Ovary (tissue), 9 donors: ENCODE results near the gene SNCAIP. TPM values are rescaled to one million over a fixed set of nuclear protein-coding genes. Genes with fewer than 3 reads are reported as not detected.

Experiments used
- DNase-seq, 5 donors: peaks; one replicate each; pipeline ENCODE4 v3.0.0-alpha.2; 2019 to 2020
- H3K27ac ChIP-seq, 2 donors: fragments of 200-600 bp; one replicate each; pipeline versions ENCODE4 v1.5.1 to v1.8.0; 2019 to 2022
- H3K27me3 ChIP-seq: fragments of 200-600 bp; one replicate; pipeline ENCODE4 v1.8.0; 2022
- H3K36me3 ChIP-seq: fragments of 200-600 bp; sonication (generic); one replicate; pipeline ENCODE4 v1.5.1; 2019
- H3K4me1 ChIP-seq: one replicate; pipeline ENCODE4 v1.8.1; 2013; ENCODE audit warnings: mild to moderate bottlenecking, moderate library complexity; ENCODE audit not compliant: insufficient read depth
- H3K4me3 ChIP-seq: fragments of 200-600 bp; sonication (generic); one replicate; pipeline ENCODE4 v1.5.1; 2017
- H3K9me3 ChIP-seq, 2 donors: fragments of 200-600 bp in 1 of 2; sonication (generic) in 1 of 2; one replicate each; pipeline versions ENCODE4 v1.5.1 to v1.8.1; 2013 to 2019; ENCODE audit warnings: mild to moderate bottlenecking in 1 of 2, moderate library complexity in 1 of 2
- EP300 ChIP-seq: sonication (generic); formaldehyde crosslinking; IDR thresholded peaks from one replicate; pipeline ENCODE4 v1.6.1; 2017; ENCODE audit warnings: antibody characterized with exemption
- POLR2A ChIP-seq: fragments of 450-650 bp; IDR thresholded peaks from one replicate; pipeline ENCODE4 v1.6.1; 2017; ENCODE audit warnings: antibody characterized with exemption, mild to moderate bottlenecking, moderate library complexity
- WGBS, 3 donors: extraction: QIAGEN DNeasy Blood & Tissue Kit in 1 of 3; methylation state at CpG; one replicate each; pipeline versions ENCODE4 v1.1.5 to v1.1.7; 2013 to 2017; 5-methylcytosine and 5-hydroxymethylcytosine counted together
- intact Hi-C, 4 donors: fragments of 100-400 bp; cut with DNase I; formaldehyde crosslinking; loops; one replicate each; pipeline versions ENCODE4 v1.11.0 to v1.15.1; 2022 to 2023
- polyA plus RNA-seq, 2 donors: library from polyadenylated mRNA; stranded (reverse); fragments of 200-250 nt in 1 of 2; fragments of 350-450 nt in 1 of 2; fragmentation: Illumina TruSeq in 1 of 2; extraction: RNeasy Lipid Tissue Mini Kit (QIAGEN cat#74804) in 1 of 2; gene quantifications; one replicate each; pipeline ENCODE4 v1.2.3, GENCODE V29; 2013 to 2014
- total RNA-seq, 7 donors: library from RNA; depleted of rRNA in 2 of 7; stranded (reverse); fragments of >200 nt in 2 of 7; fragmentation: NEBNext Ultra II Directional in 3 of 7; extraction: Animal tissue kit (Norgen Biotek cat#: 25700) in 3 of 7; gene quantifications; one replicate each; pipeline versions ENCODE4 v1.1.0 to v1.2.4, GENCODE V29; 2016 to 2023
- TF ChIP-seq, protein P1 (sequence below), 3 donors: fragments of 450-650 bp in 2 of 3; fragments of 200-600 bp in 1 of 3; IDR thresholded peaks; one replicate each; pipeline versions ENCODE4 v1.5.1 to v1.8.0; 2016 to 2022; ENCODE audit warnings: antibody characterized with exemption in 3 of 3, mild to moderate bottlenecking in 1 of 3
- donor health status: DM: no; HTN: no; CAD: no; lungs with moderate emphysema.
- donor health status: DM: no; HTN: no; CAD: no.
- donor health status: Bipolar disorder and iron deficiency.
- donor health status: DM: yes; HTN: yes; CAD: no.
- donor health status: DM: no; HTN: no; CAD: no.
- donor health status: DM: yes; HTN: yes; CAD: no.

Gene SNCAIP
- total and polyA plus RNA-seq, 9 donors: 20.4 to 92.5 (median 46.9) TPM

DNA sequence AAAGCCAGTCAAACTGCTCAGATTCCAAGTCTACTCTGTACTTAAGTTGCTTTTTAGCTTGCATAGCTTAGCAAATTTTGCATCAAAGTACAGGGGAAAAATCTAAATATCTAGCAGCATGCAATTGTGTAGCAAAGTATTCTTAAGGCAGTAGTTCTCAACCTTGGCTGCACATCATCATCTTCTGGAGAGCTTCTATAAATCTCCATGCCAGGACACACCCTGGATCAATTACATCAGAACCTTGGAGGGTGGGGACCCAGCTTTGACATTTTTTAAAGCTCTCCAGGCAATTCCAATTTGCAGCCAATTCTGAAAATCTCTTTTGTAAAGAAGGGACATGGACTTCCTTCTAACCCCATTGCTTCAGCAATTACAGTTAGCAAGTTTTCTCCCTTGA, 187.5 kb downstream of the SNCAIP start:
- peaks cover 10% of the 10 kb centered on the region for H3K4me1 ChIP-seq
- no peaks in the 10 kb centered on the region for H3K36me3 ChIP-seq
- H3K27ac ChIP-seq: no peak overlapping the region
- intact Hi-C loops: loop anchor here in 2 of 4 donors (5.0 kb wide), 2 partner anchors 82 to 307 kb away; no protein-coding TSS in a partner anchor
- TF ChIP-seq, protein P1, sequence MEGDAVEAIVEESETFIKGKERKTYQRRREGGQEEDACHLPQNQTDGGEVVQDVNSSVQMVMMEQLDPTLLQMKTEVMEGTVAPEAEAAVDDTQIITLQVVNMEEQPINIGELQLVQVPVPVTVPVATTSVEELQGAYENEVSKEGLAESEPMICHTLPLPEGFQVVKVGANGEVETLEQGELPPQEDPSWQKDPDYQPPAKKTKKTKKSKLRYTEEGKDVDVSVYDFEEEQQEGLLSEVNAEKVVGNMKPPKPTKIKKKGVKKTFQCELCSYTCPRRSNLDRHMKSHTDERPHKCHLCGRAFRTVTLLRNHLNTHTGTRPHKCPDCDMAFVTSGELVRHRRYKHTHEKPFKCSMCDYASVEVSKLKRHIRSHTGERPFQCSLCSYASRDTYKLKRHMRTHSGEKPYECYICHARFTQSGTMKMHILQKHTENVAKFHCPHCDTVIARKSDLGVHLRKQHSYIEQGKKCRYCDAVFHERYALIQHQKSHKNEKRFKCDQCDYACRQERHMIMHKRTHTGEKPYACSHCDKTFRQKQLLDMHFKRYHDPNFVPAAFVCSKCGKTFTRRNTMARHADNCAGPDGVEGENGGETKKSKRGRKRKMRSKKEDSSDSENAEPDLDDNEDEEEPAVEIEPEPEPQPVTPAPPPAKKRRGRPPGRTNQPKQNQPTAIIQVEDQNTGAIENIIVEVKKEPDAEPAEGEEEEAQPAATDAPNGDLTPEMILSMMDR (IDR thresholded peaks at IDR 0.05): no peak
- TF ChIP-seq EP300: no peak
- H3K27me3 ChIP-seq: no peaks in the 10 kb centered on the region
- H3K9me3 ChIP-seq: no peaks in the 10 kb centered on the region
- DNase-seq: no peak
- H3K4me3 ChIP-seq: no peak overlapping the region

DNA sequence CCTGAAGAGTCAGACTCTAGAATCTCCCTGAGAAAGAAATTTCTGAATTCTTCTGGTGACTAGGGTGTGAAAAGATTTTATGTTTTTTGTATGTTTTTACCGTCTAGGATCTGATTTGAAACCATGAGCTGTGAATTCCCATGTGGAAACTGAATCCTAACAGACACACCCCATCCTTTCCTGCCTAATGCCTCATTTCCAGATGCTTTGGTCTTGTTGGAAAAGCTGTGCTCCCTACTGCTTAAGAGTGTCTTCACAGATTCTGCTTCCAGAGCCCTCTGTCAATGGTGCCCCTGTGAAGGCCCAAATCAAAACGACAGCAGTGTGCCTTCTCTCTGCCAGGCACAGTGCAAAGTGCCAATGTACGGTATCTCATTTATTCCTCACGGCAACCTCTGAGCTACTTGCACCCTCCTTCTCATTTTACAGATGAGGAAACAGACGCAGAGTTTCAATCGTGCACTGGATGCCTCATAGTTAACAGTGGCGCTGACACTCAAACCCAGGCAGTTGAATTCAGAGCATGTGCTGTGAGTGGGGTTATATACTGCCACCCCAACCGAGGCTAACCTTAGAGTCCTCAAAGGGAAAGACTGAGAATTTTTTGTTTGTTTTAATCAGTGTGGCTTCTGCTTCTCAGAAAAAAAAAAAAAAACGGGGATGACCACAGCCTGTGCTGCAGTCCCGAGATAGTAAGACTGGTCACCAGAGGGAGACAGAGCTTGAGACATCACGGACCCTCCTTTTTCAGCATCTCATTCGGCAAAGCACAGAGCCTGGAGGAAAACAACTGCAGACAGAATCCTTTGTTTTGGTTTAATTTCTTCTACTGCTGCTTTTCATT, 188.4 kb downstream of the SNCAIP start:
- Histone ChIP-seq H3K4me3 (no peak overlapping the region), H3K27me3 (no peaks in the 10 kb centered on the region), H3K27ac (peak overlapping the region; percentile 20 to 74), H3K9me3 (no peaks in the 10 kb centered on the region), H3K36me3 (no peaks in the 10 kb centered on the region), H3K4me1 (peaks cover 10% of the 10 kb centered on the region)
- intact Hi-C loops: loop anchor here in 1 of 4 donors (10.0 kb wide), 1 partner anchor 306 kb away; no protein-coding TSS in a partner anchor
- WGBS, 3 donors: 36 to 37% (median 37%) methylated on average over 12 of the region's 12 CpGs
- TF ChIP-seq, protein P1 (IDR thresholded peaks at IDR 0.05): peak; percentile 38 to 53 (median 39)
- no peak for TF ChIP-seq POLR2A
- TF ChIP-seq EP300: no peak
- peak in 4 of 5 donors; percentile 47 to 73 (median 59) for DNase-seq

DNA sequence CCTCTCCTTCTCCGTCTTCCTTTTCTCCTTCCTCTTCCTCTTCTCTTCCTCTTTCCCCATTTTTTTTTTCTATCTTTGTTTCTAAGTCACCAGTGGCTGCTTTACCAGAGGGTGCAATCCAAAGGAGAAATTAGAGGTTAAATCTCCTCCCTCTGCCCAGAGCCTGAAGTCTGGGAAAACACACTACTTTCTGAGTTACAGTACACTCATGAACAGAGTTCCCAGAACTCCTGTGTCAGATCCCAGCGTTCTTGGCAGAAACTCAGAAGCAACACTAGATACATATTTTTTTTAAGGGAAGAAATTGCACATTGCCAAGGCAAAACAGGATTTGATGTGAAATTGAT, 189.0 kb downstream of the SNCAIP start:
- peaks cover 10% of the 10 kb centered on the region for H3K4me1 ChIP-seq
- H3K4me3 ChIP-seq: no peak overlapping the region
- intact Hi-C loops: loop anchor here in 1 of 4 donors (10.0 kb wide), 1 partner anchor 306 kb away; no protein-coding TSS in a partner anchor
- H3K36me3 ChIP-seq: no peaks in the 10 kb centered on the region
- TF ChIP-seq, protein P1 (IDR thresholded peaks at IDR 0.05): no peak
- peak; percentile 49 for TF ChIP-seq EP300
- no peaks in the 10 kb centered on the region for H3K9me3 ChIP-seq
- no peaks in the 10 kb centered on the region for H3K27me3 ChIP-seq
- DNase-seq: peak in 3 of 5 donors; percentile 24 to 68 (median 47)
- WGBS, 3 donors: 5 to 8% (median 7%) methylated on average over 2 of the region's 2 CpGs
- H3K27ac ChIP-seq: peak overlapping the region in 1 of 2 donors; percentile 74

DNA sequence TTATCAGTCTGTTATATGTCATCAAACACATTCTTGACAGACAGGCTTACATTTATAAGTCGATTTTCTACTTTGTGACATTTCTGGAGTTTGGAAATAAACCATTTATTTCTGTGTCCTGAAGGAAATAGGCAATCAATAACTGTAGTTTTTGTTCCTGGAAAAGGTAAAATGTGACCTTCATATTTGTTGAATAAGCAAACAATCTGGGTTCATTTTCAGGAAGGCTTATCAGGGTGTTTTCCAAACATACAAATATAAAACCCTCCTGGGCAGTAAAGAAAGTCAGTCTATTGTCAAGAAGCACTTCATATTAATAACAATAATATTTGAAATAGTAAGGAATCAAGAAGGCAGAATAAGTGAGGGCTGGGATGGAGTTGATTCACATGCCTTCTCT, 195.0 kb downstream of the SNCAIP start:
- Histone ChIP-seq H3K9me3 (no peaks in the 10 kb centered on the region), H3K36me3 (no peaks in the 10 kb centered on the region), H3K4me1 (peaks cover 2% of the 10 kb centered on the region), H3K4me3 (no peak overlapping the region), H3K27me3 (no peaks in the 10 kb centered on the region), H3K27ac (no peak overlapping the region)
- DNase-seq: no peak
- 62 to 78% (median 70%) methylated on average over 1 of the region's 1 CpG for WGBS, 3 donors
- intact Hi-C loops: loop anchor here in 1 of 4 donors (10.0 kb wide), 1 partner anchor 312 kb away; no protein-coding TSS in a partner anchor
- TF ChIP-seq, protein P1 (IDR thresholded peaks at IDR 0.05): no peak
- TF ChIP-seq EP300 (no peak), POLR2A (no peak)
